Stimulated activated CD8-positive, alpha-beta memory T cell treated with anti-CD3 and anti-CD28 coated beads, Interleukin-4, amount 100 ng/mL, for 48 hours (primary cell): ENCODE results near the gene P4HTM.

Experiments
- DNase-seq: peaks from one replicate; pipeline ENCODE4 v3.0.0-alpha.2; 2020

Gene P4HTM

DNA sequence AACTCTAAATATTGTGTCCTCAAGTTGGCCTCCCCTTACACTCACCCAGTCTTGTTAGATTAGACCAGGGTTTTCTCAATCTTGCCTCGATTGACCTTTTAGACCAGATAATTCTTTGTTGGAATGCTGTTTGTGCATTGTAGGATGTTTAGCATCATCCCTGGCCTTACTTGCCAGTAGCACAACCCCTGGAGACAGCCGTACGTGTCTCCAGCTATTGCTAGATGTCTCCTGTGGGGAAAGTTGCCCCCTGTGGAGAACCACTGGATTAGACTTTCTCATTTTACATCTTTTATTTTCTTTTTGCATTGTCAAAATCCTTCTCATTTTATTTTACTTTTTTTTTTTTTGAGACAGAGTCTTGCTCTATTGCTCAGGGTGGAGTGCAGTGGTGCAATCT is 19.4 kb downstream of the P4HTM start:
- DNase-seq, result no peak

DNA sequence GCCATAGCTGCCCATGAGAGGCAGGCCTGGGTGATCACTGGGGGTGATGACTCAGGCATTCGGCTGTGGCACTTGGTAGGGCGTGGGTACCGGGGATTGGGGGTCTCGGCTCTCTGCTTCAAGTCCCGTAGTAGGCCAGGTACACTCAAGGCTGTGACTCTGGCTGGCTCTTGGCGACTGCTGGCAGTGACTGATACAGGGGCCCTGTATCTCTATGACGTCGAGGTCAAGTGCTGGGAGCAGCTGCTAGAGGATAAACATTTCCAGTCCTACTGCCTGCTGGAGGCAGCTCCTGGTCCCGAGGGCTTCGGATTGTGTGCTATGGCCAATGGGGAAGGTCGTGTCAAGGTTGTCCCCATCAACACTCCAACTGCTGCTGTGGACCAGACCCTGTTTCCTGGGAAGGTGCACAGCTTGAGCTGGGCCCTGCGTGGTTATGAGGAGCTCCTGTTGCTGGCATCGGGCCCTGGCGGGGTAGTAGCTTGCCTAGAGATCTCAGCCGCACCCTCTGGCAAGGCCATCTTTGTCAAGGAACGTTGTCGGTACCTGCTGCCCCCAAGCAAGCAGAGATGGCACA is 22.5 kb downstream of the P4HTM start:
- DNase-seq, result no peak

DNA sequence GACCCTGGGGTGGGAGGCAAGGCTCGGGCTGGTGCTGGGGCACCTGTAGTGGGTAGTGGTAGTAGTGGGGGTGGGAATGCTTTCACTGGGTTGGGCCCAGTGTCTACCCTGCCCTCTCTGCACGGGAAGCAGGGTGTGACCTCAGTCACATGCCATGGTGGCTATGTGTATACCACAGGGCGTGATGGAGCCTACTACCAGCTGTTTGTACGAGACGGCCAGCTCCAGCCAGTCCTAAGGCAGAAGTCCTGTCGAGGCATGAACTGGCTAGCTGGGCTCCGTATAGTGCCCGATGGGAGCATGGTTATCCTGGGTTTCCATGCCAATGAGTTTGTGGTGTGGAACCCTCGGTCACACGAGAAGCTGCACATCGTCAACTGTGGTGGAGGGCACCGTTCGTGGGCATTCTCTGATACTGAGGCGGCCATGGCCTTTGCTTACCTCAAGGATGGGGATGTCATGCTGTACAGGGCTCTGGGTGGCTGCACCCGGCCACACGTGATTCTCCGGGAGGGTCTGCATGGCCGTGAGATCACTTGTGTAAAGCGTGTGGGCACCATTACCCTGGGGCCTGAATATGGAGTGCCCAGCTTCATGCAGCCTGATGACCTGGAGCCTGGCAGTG is 23.2 kb downstream of the P4HTM start:
- DNase-seq, result no peak

DNA sequence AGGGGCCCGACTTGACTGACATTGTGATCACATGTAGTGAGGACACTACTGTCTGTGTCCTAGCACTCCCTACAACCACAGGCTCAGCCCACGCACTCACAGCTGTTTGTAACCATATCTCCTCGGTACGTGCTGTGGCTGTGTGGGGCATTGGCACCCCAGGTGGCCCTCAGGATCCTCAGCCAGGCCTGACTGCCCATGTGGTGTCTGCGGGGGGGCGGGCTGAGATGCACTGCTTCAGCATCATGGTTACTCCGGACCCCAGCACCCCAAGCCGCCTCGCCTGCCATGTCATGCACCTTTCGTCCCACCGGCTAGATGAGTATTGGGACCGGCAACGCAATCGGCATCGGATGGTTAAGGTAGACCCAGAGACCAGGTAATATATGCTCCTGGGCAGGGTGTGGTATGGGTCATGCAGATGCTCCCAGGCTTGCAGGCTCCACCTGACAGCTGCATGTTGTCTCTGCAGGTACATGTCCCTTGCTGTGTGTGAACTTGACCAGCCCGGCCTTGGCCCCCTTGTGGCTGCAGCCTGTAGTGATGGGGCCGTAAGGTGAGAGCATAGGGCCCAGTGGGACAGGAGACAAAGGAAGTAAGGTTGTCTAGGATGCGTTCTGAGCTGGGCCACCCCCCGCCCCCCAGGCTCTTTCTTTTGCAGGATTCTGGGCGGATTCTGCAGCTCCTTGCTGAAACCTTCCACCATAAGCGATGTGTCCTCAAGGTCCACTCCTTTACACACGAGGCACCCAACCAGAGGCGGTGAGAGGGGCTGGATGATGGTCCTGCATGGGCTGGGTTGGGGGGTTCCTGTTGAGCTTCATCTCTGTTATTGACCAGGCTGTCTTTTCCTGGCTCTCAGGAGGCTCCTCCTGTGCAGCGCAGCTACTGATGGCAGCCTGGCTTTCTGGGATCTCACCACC is 24.0 kb downstream of the P4HTM start:
- peak; percentile 69 for DNase-seq

DNA sequence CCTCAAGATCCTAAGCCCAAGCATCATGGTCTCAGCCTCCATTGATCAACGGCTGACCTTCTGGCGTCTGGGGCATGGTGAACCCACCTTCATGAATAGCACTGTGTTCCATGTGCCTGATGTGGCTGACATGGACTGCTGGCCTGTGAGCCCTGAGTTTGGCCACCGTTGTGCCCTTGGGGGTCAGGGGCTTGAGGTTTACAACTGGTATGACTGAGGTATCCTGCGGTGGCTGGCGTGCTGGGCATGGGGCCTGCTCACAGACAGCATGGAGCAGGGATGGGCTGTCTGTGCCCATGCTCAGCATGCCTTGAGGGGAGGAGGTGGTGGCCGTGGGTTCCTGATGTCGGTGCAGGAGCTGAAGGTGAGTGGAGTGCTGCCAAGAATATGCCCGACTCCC is 25.0 kb downstream of the P4HTM start:
- DNase-seq, result no peak

DNA sequence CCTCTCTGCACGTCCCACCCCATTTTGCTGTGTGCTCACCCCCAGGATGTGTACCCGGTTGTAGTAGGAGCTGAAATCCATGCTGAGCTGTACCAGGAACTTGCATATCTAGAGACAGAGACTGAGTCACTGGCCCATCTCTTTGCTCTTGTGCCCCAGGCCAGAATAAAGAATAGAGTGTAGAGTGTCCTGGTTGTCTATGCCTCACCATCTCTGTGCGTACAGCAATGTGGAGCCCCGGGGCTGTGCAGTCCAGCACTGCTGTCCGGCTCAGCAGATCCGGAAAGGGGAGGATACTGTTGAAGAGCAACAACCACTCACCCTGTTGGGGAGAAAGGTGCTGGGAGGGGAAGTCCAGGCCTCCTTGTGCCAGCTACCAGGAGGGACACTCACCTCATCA is 25.7 kb downstream of the P4HTM start:
- no peak for DNase-seq

DNA sequence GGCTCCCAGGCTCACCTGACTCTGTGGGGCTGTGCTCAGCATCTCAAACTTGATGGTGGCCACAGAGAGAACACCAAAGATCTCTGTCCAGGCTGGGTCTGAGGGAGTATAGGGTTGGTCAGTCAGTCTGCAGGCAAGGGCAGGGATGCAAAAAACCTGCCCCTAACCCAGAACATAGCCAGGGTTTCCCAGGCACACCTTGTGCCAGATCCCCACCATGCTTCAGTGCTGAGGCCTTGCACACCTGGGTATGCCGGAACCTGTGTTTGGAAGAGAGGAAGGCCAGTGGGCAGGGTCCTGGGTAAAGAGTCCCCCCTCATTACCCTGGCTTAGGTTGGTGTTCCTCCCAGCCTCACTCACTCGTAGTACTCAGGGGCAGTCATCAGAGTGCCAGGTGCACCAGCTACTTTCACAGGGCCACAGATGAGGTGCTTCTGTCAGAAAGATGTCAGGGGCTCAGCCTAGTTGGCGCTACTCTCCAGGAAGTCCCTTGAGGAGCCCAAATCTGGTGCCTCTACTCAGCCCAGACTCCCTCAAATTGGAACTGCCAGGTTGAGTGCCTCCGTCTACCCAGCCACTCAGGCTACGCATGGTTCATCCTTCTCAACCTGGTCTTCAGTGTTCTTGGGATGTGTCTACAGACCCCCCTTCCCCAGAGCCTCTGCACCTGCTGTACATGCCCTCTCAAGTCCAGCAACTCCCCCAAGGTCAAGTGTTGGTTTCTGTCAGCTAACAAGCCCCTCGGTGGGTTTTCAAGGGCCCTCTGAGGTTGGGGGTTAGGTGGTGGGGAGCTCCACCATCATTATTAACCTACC is 26.6 kb downstream of the P4HTM start:
- DNase-seq, result no peak

DNA sequence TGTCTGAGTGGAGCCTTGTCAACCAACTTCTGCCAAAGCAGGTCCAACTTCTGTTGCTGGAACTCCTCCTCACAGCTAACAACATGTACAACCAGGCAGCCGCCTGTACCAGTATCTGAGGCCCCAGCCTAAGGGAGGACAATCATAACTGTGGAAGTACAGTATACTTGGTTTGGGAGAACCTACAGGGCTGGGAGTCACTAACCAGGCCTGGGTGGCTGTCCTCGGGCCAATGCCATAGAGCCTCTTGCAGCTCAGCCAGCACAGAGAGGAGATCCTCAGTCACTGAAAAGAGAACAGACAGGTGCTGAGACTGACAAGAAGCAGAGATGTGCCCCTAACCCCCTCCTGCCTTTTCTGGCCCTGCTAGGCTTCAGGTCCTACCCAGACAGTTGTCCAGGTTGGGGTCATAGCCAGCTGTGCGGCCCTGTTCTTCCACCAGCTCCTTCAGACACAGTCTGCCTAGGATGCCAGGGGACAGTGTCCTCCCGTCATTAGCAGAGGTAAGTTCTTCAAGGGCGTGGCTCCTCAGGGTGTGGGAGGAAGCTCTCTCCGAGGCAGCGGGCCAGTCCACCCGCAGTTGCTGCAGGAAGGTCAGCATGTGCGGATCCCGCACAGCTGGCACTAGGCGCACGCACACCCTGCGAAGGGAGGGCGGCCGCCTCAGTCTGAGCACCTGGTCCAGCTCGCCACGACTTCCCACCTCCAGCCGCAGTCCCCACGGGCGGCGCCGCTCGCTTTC is 27.4 kb downstream of the P4HTM start:
- no peak for DNase-seq

DNA sequence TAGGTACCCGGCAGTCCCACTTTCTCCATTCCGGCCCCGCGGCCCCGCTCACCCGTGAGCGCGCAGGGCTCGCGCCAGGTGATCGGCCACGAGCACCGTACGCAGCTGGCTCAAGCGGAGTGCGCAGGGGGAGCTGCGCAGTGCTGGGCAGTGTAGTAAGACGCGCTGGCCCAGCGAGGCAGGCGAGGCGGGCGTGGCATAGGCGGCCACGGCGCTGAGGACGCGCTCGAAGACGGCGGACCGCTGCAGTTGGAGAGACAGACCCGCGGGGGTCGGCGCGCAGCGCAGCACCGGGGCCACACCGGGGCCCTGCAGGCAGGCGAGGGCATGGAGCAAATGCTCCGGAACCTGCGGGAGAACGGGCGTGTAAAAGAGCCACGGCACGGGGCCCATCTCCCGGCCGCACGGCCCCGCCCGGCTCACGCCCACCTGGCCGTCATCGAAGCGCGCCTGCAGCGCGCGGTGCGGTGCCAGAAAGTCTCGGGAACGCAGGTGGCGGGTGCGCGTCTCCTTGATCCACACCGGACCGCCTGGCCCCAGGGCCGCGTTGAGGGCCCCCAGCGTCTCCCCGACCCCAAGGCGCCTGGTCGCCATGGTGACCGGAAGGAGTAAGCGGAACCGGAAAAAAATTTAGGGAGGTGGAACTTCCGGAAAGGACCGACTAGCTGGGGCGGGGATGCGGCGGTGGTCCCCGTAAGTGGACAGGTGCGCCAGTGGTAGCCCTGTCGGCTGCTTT is 28.1 kb downstream of the P4HTM start, which contains the start of gene DALRD3:
TSS of gene DALRD3 (minus strand) at position 610 of the 736 bp plus-strand sequence. CDS start at position 594, 16 bp downstream.
- peak; percentile 78 for DNase-seq

DNA sequence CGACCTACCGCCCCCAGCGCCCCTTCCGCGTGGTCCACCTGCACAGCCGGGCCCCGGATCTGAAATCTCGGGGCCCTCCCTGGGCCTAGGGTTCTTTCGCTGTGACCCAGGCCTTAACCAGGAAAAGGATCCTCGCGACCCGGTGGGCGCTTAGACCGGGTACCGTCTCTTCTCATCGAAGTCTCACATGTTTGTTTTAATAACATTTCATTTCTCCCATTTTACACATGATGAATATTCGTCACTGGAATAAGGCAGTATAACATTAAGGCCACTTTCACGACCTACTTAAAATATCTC is 28.6 kb downstream of the P4HTM start:
- DNase-seq, result no peak

DNA sequence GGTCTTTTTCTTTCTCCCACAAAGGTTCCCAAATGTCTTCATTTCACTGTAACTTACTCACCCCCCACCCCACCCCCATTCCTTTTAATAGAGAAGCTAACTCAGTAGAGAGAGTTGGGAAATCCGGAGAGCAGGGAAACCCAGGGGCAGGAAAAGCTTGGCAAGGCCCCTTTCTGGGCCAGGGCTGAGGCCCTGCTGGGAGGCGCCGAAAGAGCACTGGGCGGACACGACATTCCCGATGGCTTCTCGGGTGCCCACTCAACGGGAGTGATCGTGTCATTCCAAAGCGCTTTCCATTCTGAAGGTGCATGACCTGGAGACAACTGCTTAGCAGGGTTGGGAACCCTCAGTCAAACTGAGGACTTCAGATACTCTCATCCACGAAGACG is 29.9 kb downstream of the P4HTM start:
- no peak for DNase-seq

DNA sequence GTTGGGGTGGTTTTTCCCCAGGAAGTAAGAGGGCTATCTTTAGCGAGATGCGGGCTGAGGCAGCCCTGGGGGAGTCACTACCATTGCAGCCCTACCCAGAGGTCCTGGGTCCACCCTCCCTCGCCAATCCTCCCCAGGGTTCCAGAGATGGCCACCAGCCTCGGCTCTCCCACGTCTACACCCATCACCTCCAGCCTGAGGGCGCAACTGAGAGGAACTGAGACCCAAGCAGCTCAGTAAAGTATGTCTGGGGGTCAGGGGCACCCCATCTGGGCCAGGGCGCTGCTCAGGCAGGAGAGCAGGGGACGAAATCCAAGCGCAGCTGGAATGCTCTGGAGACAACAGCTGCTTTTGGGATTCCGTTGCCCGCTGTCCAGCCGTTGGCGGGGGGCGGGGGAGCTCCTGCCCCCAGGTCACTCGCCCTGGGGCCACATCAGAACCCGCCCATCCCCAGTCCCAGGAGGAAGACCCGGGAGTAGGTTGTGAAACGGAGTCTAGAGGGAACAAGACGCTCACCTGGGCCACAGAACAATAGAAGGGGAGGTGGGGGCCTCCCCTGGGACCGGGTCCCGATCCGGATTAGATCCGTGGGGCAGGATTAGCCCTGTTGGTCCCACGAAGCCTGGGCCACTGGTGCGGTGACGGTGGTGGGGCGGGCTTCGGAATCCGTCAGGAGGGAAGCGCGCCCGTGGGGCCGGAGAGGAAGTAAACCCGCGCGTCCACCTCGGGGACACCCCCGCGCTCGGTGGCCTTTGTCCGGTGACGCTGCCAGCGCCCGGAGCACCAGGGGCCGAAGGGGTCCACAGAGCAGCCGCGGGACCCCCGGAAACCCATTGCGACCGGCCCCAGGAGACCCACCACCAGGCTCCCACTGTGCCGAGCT is 30.5 kb downstream of the P4HTM start:
- no peak for DNase-seq

DNA sequence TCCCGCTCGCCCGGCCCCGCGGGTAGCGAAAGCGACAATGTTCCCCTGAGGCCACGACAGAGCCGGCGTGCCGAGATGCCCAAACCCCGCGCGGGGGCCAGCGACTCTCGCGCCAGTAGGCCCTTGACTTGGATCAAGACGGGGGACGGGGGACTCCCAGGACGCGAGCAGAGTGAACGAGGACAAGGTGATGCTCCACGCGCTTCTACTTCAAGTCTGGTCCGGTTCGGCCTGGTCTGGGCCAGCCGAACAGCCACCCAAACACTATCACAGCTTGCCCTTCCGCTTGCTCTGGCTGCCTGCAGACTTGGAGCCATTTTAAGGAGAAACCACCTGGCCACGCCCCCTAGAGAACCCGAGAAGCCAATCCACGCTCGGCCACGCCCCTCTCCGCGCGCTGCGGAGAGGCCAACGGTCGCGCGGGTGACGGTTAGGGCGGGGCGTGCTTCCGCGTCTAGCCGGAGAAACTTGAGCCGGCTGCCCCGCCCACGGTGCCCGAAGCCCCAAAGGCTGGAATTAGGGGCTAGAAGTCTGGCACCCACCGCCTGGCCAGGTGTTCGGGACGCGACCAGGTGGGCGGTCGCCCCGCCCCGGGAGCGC is 31.3 kb downstream of the P4HTM start:
- DNase-seq, result peak; percentile 99

DNA sequence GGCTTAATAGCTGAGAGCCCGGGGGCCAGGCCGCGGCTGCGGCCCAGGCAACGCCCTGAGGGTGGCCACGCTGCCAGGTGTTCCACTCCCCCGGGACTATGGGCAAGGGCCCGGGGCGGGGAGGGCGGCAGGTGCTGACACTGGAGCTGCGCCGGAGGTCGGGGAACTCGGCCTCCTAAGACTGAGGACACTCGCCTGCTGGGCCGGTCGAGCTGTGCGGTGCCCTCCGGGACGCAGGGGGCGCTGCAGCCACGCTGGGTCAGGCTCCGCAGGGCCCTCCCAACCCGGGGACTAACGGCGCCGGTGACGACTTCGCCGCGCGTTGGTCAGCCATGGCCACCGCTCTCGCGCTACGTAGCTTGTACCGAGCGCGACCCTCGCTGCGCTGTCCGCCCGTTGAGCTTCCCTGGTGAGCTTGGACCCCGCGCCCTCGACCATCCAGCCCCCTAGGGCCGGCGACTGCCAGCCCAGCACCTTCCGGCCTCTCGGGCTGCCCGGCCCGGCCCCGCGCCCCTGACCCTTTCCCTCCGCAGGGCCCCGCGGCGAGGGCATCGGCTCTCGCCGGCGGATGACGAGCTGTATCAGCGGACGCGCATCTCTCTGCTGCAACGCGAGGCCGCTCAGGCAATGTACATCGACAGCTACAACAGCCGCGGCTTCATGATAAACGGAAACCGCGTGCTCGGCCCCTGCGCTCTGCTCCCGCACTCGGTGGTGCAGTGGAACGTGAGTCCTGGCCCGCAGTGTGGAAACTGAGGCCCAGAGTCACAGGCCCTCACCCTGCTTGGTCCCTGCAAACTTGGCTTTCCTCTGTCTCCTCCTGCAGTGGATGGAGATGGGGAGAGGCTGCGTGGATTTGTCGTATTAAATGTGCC is 32.0 kb downstream of the P4HTM start, which contains the start of gene NDUFAF3:
TSS of gene NDUFAF3 (plus strand) at position 309 of the 875 bp plus-strand sequence. CDS start at position 333, 24 bp downstream.
- peak; percentile 95 for DNase-seq

DNA sequence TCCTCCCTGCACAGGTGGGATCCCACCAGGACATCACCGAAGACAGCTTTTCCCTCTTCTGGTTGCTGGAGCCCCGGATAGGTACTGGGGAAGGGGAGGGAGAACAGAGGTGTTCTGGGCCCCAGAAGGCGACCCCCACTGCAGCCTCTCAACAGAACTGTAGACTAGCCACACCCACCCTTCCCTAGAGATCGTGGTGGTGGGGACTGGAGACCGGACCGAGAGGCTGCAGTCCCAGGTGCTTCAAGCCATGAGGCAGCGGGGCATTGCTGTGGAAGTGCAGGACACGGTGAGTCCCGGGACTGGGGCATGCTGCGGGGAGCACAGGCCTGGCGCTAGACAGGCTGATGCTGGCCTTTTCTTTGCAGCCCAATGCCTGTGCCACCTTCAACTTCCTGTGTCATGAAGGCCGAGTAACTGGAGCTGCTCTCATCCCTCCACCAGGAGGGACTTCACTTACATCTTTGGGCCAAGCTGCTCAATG is 32.7 kb downstream of the P4HTM start:
- no peak for DNase-seq

DNA sequence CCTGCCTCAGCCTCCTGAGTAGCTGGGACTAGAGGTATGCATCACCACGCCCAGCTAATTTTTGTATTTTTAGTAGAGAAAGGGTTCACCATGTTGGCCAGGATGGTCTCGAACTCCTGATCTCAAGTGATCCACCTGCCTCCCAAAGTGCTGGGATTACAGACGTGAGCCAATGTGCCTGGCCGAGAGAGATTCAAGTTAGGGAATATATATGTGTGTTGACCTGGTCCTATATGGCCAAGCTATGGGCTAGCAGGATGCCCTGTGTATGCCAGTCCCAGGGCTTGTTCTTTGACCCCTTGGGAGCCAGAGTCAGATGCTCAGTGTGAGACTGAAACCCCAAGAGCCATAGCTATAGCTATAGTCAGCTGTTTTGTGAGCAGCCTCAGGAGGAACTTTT is 33.7 kb downstream of the P4HTM start:
- DNase-seq, result no peak

DNA sequence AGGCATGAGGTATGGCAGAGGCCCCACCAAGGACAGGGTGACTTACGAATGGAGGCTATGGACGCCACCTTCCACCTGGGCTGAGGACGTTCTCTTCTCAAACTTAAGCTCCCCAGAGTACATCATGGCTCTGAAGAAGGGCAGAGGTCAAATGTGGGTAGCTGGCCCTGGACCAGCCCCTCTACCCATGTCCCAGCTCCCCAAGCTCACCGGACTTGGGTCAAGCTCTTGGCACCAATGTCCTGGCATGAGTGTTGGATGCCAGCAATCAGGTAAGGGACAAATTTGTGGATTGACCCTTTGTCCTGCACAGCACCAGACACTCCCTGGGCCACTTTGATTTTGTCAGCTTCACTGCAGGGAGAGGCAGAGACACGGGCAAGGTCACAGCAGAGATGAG is 34.4 kb downstream of the P4HTM start:
- no peak for DNase-seq

DNA sequence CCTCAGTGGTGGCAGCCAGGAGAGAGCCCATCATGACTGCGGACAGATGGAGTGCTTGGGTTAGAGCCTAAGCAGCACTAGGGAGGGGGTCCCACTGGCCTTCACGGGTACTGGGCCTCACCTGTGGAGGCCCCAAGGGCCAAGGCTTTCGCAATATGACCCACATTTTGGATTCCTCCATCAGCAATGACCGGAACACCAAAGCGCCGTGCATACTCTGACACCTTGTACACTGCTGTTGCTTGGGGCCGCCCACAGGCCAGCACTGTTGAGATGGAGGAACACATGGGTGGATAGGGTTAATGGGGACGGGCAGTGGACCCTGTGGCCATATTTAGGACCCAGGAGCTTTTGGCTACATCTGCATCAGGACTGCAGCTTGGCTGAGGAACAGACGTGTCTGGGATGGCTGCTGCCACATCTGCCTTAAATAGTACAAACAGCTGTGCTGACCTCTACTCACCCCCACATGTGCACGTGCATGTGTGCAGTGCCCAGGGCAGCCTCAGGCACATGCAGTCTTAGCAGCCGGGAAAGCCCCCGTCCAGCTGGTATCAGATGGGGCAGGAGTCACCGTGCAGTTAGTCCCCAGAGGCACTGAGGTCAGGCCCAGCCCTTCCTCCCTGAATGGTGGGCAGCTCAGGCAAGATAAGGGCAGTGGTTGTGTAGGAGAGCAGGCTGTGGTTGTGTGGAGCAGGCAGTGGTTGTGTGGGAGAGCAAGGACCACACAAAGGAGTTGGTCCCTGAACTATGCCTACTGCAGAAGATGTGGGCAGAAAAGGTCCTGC is 35.2 kb downstream of the P4HTM start:
- DNase-seq, result no peak
